ENCODE data around the gene ST7. TPM values are rescaled to one million over a fixed set of nuclear protein-coding genes. Genes with fewer than 3 reads are reported as not detected.

ST7 gene
- total and polyA plus RNA-seq, 2 of the 13 experiments (the other 11 are each of a cell fraction or from before 2014, with no cell fraction given) = 17.3 to 23.5 TPM

DNA sequence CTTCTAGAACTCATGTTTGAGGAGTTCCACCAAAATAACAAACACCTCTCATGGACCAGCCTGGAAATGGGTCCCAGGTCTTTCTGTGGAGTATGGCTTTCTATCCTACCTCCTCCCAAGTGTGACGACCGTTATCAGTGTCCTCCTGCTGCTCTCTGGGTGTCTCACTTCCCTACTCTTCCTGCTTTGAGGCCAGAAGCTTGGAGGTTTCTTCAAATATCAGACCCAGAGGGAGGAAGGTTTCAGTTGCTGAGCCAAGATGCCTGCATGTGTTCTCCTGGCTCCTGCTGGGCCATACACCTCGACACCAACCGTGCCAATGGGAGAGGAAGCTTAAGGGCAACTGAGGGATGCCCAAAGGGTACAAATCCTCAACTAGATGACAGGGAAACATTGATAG, 255.0 kb downstream of the ST7 start (continued):
- TF ChIP-seq, protein P1, sequence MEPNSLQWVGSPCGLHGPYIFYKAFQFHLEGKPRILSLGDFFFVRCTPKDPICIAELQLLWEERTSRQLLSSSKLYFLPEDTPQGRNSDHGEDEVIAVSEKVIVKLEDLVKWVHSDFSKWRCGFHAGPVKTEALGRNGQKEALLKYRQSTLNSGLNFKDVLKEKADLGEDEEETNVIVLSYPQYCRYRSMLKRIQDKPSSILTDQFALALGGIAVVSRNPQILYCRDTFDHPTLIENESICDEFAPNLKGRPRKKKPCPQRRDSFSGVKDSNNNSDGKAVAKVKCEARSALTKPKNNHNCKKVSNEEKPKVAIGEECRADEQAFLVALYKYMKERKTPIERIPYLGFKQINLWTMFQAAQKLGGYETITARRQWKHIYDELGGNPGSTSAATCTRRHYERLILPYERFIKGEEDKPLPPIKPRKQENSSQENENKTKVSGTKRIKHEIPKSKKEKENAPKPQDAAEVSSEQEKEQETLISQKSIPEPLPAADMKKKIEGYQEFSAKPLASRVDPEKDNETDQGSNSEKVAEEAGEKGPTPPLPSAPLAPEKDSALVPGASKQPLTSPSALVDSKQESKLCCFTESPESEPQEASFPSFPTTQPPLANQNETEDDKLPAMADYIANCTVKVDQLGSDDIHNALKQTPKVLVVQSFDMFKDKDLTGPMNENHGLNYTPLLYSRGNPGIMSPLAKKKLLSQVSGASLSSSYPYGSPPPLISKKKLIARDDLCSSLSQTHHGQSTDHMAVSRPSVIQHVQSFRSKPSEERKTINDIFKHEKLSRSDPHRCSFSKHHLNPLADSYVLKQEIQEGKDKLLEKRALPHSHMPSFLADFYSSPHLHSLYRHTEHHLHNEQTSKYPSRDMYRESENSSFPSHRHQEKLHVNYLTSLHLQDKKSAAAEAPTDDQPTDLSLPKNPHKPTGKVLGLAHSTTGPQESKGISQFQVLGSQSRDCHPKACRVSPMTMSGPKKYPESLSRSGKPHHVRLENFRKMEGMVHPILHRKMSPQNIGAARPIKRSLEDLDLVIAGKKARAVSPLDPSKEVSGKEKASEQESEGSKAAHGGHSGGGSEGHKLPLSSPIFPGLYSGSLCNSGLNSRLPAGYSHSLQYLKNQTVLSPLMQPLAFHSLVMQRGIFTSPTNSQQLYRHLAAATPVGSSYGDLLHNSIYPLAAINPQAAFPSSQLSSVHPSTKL (CRISPR knock-in tag; IDR thresholded peaks at IDR 0.05) = no peak
- TF ChIP-seq ZFP1 (CRISPR knock-in tag; IDR thresholded peaks at IDR 0.05) (no peak), RARA (CRISPR knock-in tag; IDR thresholded peaks at IDR 0.05) (no peak)
- TF ChIP-seq, protein P2, sequence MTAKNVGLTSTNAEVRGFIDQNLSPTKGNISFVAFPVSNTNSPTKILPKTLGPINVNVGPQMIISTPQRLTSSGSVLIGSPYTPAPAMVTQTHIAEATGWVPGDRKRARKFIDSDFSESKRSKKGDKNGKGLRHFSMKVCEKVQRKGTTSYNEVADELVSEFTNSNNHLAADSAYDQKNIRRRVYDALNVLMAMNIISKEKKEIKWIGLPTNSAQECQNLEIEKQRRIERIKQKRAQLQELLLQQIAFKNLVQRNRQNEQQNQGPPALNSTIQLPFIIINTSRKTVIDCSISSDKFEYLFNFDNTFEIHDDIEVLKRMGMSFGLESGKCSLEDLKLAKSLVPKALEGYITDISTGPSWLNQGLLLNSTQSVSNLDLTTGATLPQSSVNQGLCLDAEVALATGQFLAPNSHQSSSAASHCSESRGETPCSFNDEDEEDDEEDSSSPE (CRISPR knock-in tag; IDR thresholded peaks at IDR 0.05) = no peak

GRCh38 chr7:117210397-117210796, 257.1 kb downstream of the ST7 start:
- Histone ChIP-seq H3K27me3 (ENCODE audit: control insufficient read depth in 1 of 2, insufficient read depth in 2 of 2, low read length in 2 of 2) (no peaks in the 10 kb centered on the region), H3K36me3 (replicated peaks in 1 of 2; ENCODE audit: control insufficient read depth in 1 of 2, insufficient read depth in 2 of 2, low read length in 2 of 2) (peaks cover 0 to 9% of the 10 kb centered on the region in 2 experiments; a peak in 2 of 5 replicates), H2AFZ (ENCODE audit: low read length) (no peak overlapping the region), H3K4me3 (replicated peaks in 1 of 3; ENCODE audit: insufficient read depth in 1 of 3, low read depth in 2 of 3, low read length in 3 of 3) (no peak overlapping the region), H4K20me1 (ENCODE audit: insufficient read depth, low read length) (no peaks in the 10 kb centered on the region), H3K27ac (ENCODE audit: extremely low read length, insufficient read depth, low read length) (no peak overlapping the region), H3K4me1 (ENCODE audit: insufficient read depth, low read length) (no peaks in the 10 kb centered on the region), H3K79me2 (ENCODE audit: insufficient read depth, low read length) (no peaks in the 10 kb centered on the region), H3K9me3 (ENCODE audit: low read length) (no peaks in the 10 kb centered on the region), H3K9ac (ENCODE audit: insufficient read depth, low read depth, low read length) (no peak overlapping the region), H3K4me2 (ENCODE audit: low read depth, low read length) (no peak overlapping the region)
- in situ Hi-C loops (cut with HindIII; ENCODE audit: extremely low pct_ligation_motif_present, low pct_unique_long_range_greater_than_20kb) = no loop called here
- DNase-seq (ENCODE audit: low spot score) = no peak
- no TSS peak for BruUV-seq (replicated peaks)
- FAIRE-seq = no peak
- POLR2A ChIA-PET = no interaction called here
- CTCF ChIA-PET (ENCODE audit: low intra/inter-chr PET ratio, low total read pairs) = no interaction called here
- intact Hi-C loops (cut with micrococcal nuclease; ENCODE audit: unreplicated experiment) = no loop called here
- 90% methylated on average over 4 of the region's 4 CpGs for WGBS (ENCODE audit: low lambda C conversion rate)
- no peak for ATAC-seq
- TF ChIP-seq HCFC1 (IDR thresholded peaks at IDR 0.05; ENCODE audit: low read depth, low read length) = no peak
- no peak for TF ChIP-seq PRDM10 (CRISPR knock-in tag; IDR thresholded peaks at IDR 0.05; ENCODE audit: low read depth)
- no peak for TF ChIP-seq NFE2 (CRISPR knock-in tag; IDR thresholded peaks at IDR 0.05)
- TF ChIP-seq ZFP82 (CRISPR knock-in tag; IDR thresholded peaks at IDR 0.05; ENCODE audit: borderline replicate concordance) = no peak
- TF ChIP-seq NR2F6 (IDR thresholded peaks at IDR 0.05) = no peak
- no peak for TF ChIP-seq NR2F6 (CRISPR knock-in tag; IDR thresholded peaks at IDR 0.05)
- TF ChIP-seq, protein P3, sequence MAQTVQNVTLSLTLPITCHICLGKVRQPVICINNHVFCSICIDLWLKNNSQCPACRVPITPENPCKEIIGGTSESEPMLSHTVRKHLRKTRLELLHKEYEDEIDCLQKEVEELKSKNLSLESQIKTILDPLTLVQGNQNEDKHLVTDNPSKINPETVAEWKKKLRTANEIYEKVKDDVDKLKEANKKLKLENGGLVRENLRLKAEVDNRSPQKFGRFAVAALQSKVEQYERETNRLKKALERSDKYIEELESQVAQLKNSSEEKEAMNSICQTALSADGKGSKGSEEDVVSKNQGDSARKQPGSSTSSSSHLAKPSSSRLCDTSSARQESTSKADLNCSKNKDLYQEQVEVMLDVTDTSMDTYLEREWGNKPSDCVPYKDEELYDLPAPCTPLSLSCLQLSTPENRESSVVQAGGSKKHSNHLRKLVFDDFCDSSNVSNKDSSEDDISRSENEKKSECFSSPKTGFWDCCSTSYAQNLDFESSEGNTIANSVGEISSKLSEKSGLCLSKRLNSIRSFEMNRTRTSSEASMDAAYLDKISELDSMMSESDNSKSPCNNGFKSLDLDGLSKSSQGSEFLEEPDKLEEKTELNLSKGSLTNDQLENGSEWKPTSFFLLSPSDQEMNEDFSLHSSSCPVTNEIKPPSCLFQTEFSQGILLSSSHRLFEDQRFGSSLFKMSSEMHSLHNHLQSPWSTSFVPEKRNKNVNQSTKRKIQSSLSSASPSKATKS (CRISPR knock-in tag; IDR thresholded peaks at IDR 0.05) = no peak
- TF ChIP-seq GABPB1 (CRISPR knock-in tag; IDR thresholded peaks at IDR 0.05) = no peak
